GM06990 (cell line): ENCODE measurements around the gene AP1G2.

ENCODE experiments used
- DNase-seq: peaks from one replicate; pipeline ENCODE4 v3.0.0-alpha.2; 2011; ENCODE audit not compliant: insufficient read length; ENCODE audit errors: extremely low read depth
- H3K27me3 ChIP-seq: replicated peaks from 2 replicates; pipeline ENCODE4 v1.6.0; 2011; ENCODE audit warnings: low read length; ENCODE audit not compliant: control insufficient read depth, insufficient read depth
- H3K36me3 ChIP-seq: 2 replicates; pipeline ENCODE4 v1.5.1; 2011; ENCODE audit warnings: low read length; ENCODE audit not compliant: control insufficient read depth, insufficient read depth
- H3K4me3 ChIP-seq: replicated peaks from 2 replicates; pipeline ENCODE4 v1.5.1; 2011; ENCODE audit warnings: low read depth, mild to moderate bottlenecking, control low read depth, low read length
- TF ChIP-seq, protein P1 (sequence below): IDR thresholded peaks from 2 replicates; pipeline ENCODE4 v1.5.1; 2011; ENCODE audit warnings: low read length, control low read depth, mild to moderate bottlenecking, inconsistent platforms; ENCODE audit not compliant: insufficient read depth, poor library complexity, severe bottlenecking

AP1G2 gene

GRCh38 chr14:23547924-23548323 is 19.7 kb downstream of the AP1G2 start:
- no peaks in the 10 kb centered on the region for H3K27me3 ChIP-seq
- no peak for DNase-seq
- TF ChIP-seq, protein P1, sequence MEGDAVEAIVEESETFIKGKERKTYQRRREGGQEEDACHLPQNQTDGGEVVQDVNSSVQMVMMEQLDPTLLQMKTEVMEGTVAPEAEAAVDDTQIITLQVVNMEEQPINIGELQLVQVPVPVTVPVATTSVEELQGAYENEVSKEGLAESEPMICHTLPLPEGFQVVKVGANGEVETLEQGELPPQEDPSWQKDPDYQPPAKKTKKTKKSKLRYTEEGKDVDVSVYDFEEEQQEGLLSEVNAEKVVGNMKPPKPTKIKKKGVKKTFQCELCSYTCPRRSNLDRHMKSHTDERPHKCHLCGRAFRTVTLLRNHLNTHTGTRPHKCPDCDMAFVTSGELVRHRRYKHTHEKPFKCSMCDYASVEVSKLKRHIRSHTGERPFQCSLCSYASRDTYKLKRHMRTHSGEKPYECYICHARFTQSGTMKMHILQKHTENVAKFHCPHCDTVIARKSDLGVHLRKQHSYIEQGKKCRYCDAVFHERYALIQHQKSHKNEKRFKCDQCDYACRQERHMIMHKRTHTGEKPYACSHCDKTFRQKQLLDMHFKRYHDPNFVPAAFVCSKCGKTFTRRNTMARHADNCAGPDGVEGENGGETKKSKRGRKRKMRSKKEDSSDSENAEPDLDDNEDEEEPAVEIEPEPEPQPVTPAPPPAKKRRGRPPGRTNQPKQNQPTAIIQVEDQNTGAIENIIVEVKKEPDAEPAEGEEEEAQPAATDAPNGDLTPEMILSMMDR = no peak
- no peak overlapping the region for H3K4me3 ChIP-seq
- H3K36me3 ChIP-seq = no peaks in the 10 kb centered on the region

GRCh38 chr14:23546450-23547035 is 21.0 kb downstream of the AP1G2 start:
- no peaks in the 10 kb centered on the region for H3K36me3 ChIP-seq
- H3K4me3 ChIP-seq = no peak overlapping the region
- TF ChIP-seq, protein P1 = no peak
- no peaks in the 10 kb centered on the region for H3K27me3 ChIP-seq
- no peak for DNase-seq

GRCh38 chr14:23545740-23546365 is 21.7 kb downstream of the AP1G2 start:
- no peak for DNase-seq
- Histone ChIP-seq H3K27me3 (no peaks in the 10 kb centered on the region), H3K4me3 (no peak overlapping the region), H3K36me3 (no peaks in the 10 kb centered on the region)
- TF ChIP-seq, protein P1 = no peak

DNA sequence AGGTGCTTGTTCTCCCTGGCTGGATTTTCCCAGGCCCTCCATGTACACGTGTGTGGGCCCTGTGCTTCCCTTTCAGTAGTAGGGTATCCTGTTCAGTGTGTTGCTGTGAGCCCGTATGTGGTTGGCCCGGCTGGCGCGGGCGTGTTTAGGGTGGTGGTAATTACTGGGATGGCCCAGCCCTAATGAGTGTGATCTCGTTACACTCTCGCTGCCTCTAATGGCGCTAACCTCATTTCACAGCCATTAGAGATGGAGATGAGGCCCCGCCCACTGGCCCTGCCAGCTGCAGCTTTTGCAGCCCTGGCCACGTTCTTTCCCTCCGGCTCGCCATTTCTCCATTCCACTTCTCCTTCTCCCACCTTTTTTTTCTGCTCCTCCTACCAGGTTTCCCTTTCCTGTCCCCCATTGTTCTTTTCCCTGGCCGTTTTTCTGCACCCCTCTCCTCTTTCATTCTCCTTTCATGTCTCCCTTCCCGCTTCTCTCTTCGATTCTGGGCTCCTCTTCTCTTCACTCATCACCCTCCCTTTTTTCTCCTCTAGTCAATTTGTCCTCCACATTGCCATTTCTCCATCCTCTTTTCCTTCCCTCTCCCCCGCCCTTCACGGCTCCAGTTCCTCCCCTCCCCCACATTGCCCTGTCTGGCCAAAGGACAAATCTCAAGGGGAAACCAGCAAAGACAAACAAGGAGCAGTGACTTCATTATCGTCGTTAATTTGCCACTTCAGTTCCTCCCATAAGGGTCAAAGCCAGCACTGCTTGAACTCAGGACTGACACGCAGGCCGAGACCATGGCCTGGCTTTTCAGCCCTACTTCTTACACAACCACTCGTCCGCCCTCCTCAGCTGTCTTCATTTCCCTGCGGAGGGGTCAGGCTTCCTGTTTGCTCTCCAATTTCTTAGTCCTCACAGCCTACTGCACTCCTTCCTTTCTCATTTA is 22.8 kb downstream of the AP1G2 start:
- Histone ChIP-seq H3K36me3 (no peaks in the 10 kb centered on the region), H3K27me3 (no peaks in the 10 kb centered on the region), H3K4me3 (no peak overlapping the region)
- TF ChIP-seq, protein P1 = no peak
- DNase-seq = no peak

DNA sequence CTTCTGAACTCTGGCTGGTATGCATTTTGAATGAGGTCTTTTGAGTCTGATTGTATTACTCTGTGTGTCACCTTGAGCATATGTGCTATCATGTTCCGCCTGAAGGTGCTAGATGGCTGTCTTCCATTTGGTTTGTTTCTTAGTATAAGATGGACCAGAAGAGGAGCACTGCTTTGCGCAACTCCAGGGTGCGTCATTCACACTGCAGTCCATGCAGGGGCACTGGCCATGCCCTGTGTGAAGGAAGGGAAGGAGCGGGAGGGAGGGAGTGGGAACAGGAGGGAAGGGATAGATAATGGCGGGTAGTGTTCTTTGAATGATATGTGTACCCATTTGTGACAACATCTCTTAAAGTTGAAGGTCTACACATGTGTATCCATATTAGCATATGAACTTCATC is 24.2 kb downstream of the AP1G2 start:
- TF ChIP-seq, protein P1 = no peak
- H3K27me3 ChIP-seq = no peaks in the 10 kb centered on the region
- no peaks in the 10 kb centered on the region for H3K36me3 ChIP-seq
- DNase-seq = no peak
- H3K4me3 ChIP-seq = no peak overlapping the region
